HG03442 (cell line): ENCODE measurements around the gene MTO1.
"Not testable (repeated sequence)": the region's sequence is repeated elsewhere in the genome, so short reads cannot be mapped to it uniquely, and the experiment has no call there.

ENCODE experiments used
- ATAC-seq: cut with Tn5 transposase; IDR thresholded peaks from one replicate; pipeline ENCODE4 v1.9.1; 2021; ENCODE audit warnings: mild to moderate bottlenecking, moderate library complexity; ENCODE audit not compliant: unreplicated experiment

Gene MTO1

DNA sequence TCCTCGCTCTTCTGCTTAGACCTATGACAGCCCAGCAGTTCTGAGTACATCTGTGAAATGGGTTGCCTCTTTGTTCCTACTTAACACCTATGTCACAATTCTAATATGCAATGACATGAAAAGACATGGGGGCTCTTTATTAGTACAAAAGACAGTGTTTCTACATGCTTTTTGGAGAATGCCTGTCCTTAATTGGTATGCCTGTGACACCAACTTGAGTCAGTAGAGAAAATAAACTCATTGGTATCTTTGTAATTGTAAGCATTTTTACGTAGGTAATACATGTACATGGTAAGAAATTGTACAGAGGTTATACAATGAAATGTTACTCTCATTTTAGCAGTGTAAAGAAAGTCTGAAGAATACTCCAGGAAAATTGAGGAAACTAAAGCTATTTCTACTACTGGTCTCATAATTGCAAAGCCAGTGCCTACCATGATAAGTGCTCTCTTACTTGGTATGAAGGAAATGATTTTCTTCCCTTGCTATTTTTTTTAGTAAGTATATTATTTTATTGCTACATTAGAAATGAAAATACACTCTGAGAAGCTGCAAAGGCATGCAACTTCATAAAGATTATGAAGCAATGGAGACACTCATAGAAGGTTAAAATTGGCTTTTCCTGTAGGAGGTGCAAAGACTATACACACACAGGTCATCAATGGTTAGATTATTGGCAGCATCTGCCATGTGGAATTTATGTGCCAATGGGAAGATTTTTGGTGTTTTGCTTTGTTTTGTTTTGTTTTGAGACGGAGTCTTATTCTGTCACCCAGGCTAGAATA, 64.2 kb downstream of the MTO1 start:
- no peak for ATAC-seq

- no peak for ATAC-seq
Measured at GRCh38 chr6:73528897-73529296, 67.4 kb downstream of the MTO1 start.

GRCh38 chr6:73532293-73532692, 70.8 kb downstream of the MTO1 start:
- ATAC-seq: no peak

DNA sequence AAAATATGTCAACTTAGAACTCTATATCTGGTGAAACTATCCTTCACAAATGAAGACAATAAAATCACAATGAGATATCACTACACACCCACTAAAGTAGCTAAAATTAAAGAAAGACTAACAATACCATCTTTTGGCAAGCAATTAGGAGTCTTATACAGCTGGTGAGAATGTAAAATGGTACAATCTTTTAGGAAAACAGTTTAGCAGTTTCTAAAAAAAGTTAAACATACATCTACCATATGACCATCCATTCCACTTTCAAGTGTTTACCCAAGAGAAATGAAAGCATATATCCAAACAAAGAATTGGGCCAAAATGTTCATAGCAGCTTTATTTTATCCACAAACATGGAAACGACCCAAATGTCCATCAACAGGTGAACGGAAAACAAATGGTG, 73.1 kb downstream of the MTO1 start:
- no peak for ATAC-seq

- peak; percentile 71 for ATAC-seq
Measured at GRCh38 chr6:73537677-73538076, 76.1 kb downstream of the MTO1 start.

DNA sequence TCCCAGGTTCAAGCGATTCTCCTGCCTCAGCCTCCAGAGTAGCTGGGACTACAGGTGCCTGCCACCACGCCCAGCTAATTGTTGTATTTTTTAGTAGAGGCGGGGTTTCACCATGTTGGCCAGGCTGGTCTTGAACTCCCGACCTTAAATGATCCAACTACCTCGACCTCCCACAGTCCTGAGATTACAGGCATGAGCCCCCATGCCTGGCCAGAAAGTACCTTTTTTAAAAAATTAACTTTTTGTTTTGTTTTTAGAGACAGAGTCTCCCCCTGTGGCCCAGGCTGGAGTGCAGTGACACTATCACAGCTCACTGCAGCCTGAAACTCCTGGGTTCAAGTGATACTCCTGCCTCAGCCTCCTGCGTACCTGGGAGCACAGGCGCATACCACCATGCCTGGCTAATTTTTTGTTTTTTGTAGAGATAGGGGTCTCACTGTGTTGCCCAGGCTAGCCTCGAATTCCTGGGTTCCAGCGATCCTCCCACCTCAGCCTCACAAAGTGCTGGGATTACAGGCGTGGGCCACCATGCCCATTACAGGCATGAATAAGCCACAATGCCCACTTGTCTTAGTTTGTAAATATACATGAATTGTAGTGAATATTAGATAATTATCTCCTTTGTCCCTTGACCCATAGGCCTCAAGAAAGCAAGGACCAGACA, 76.7 kb downstream of the MTO1 start:
- peak; percentile 10 for ATAC-seq

DNA sequence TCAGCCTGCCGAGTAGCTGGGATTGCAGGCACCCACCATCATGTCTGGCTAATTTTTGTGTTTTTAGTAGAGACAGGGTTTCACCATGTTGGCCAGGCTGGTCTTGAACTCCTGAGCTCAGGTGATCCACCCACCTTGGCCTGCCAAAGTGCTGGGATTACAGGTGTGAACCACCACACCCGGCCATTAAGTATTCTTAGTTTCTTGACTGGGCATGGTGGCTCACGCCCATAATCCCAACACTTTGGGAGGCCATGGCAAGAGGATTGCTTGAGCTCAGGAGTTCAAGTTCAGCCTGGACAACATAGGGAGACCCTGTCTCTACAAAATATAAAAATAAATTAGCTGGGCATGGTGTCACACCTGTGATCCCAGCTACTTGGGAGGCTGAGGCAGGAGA, 80.9 kb downstream of the MTO1 start:
- ATAC-seq: not testable (repeated sequence)

DNA sequence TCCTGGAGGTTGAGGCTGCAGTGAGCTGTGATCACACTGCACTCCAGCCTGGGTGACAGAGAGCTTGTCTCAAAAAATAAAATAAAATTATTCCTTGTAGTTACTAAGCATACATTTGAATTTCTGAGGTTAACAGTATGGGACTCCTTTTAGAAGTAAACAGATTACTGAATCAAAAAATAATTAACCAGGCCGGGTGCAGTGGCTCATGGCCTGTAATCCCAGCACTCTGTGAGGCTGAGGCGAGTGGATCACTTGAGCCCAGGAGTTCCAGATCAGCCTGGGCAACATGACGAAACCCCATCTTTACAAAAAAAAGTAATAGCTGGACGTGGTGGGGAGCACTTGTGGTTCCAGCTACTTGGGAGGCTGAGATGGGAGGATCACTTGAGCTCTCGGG, 81.4 kb downstream of the MTO1 start:
- no peak for ATAC-seq

GRCh38 chr6:73547036-73547435, 85.5 kb downstream of the MTO1 start:
- no peak for ATAC-seq

DNA sequence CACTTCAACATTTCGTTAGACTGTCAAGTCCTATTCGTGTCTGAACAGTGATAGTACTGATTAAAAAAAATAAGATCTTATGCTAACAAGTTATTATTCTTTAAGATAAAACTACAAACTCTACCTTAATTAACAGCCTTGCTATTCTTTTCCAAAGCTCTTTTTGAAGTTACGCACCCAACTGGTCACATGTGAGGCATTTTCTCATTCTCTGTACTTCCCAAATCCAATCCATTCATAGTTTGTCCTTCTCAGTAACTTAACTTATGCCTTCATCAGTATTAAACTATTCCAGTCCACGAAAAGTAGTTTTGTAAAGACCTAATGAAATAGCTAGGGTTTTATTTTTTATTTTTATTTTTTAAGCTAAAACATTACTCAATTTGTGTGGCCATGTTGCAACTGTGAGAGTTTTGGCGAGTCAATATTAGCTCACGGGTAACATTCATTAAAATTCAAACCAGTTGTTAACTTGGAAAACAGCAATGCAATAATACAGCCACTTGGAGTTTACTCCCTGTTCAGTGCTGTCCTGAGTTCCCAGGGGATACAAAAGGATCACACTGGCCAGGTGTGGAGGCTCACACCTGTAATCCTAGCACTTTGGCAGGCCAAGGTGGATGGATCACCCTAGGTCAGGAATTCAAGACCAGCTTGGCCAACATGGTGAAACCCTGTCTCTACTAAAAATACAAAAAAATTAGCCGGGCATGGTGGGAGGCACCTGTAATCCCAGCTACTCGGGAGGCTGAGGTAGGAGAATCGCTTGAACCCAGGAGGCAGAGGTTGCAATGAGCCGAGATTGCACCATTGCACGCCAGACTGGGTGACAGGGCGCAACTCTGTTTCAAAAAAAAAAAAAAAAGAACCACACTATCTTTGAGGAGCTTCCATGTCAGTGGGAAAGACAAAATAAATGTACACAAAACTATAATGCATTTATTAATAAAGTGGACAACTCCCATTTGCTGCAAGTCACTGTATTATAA, 87.2 kb downstream of the MTO1 start:
- no peak for ATAC-seq

GRCh38 chr6:73551115-73551514, 89.6 kb downstream of the MTO1 start:
- not testable (repeated sequence) for ATAC-seq

GRCh38 chr6:73555380-73555949, 93.9 kb downstream of the MTO1 start:
- ATAC-seq: not testable (repeated sequence)

- ATAC-seq: no peak
Measured at GRCh38 chr6:73556836-73557235, 95.3 kb downstream of the MTO1 start.
